Fibroblast of lung (primary cell): ENCODE data around the gene MMP25. TPM values are rescaled to one million over a fixed set of nuclear protein-coding genes. Genes with fewer than 3 reads are reported as not detected.

ENCODE experiments used
- DNase-seq, 2 donors: peaks; one replicate each; pipeline versions ENCODE4 v3.0.0 to v3.0.0-alpha.2; 2010; ENCODE audit warnings: low read depth in 2 of 2
- H2AFZ ChIP-seq: 2 replicates; pipeline ENCODE4 v1.5.1; 2012; ENCODE audit warnings: low read length, control low read depth, inconsistent platforms
- H3K27ac ChIP-seq: 2 replicates; pipeline ENCODE4 v1.5.1; 2011; ENCODE audit warnings: low read length, control low read depth; ENCODE audit not compliant: insufficient read depth
- H3K27me3 ChIP-seq: 2 replicates; pipeline ENCODE4 v1.5.1; 2011; ENCODE audit warnings: mild to moderate bottlenecking, low read length; ENCODE audit not compliant: control insufficient read depth, insufficient read depth
- H3K36me3 ChIP-seq: 2 replicates; pipeline ENCODE4 v1.5.1; 2011; ENCODE audit warnings: low read length; ENCODE audit not compliant: control insufficient read depth, insufficient read depth
- H3K4me1 ChIP-seq: 2 replicates; pipeline ENCODE4 v1.5.1; 2011; ENCODE audit warnings: low read length; ENCODE audit not compliant: control insufficient read depth, insufficient read depth; ENCODE audit errors: extremely low read depth
- H3K4me2 ChIP-seq: 2 replicates; pipeline ENCODE4 v1.5.1; 2011; ENCODE audit warnings: low read length, control low read depth; ENCODE audit not compliant: insufficient read depth; ENCODE audit errors: extremely low read depth
- H3K4me3 ChIP-seq, 4 experiments: fragments of 200-600 bp in 1 of 4; sonication (generic) in 1 of 4; replicated peaks in 1 of 4; 2 replicates each; pipeline ENCODE4 v1.5.1; 2011 to 2016; ENCODE audit warnings: low read length in 4 of 4, low read depth in 3 of 4, mild to moderate bottlenecking in 3 of 4, control low read depth in 2 of 4, inconsistent platforms in 1 of 4, mixed read lengths in 1 of 4; ENCODE audit not compliant: insufficient read depth in 1 of 4; ENCODE audit errors: control extremely low read depth in 1 of 4
- H3K79me2 ChIP-seq: 2 replicates; pipeline ENCODE4 v1.5.1; 2012; ENCODE audit warnings: mild to moderate bottlenecking, low read length, inconsistent platforms; ENCODE audit not compliant: control insufficient read depth, insufficient read depth
- H3K9ac ChIP-seq: 2 replicates; pipeline ENCODE4 v1.5.1; 2011; ENCODE audit warnings: mild to moderate bottlenecking, low read length, control low read depth; ENCODE audit not compliant: insufficient read depth
- H3K9me3 ChIP-seq: 2 replicates; pipeline ENCODE4 v1.5.1; 2012; ENCODE audit warnings: low read depth, low read length; ENCODE audit not compliant: control insufficient read depth, insufficient read depth
- H4K20me1 ChIP-seq: 2 replicates; pipeline ENCODE4 v1.5.1; 2011; ENCODE audit warnings: low read length; ENCODE audit not compliant: control insufficient read depth, insufficient read depth; ENCODE audit errors: extremely low read depth
- CTCF ChIP-seq, 2 donors: IDR thresholded peaks in 1 of 2; conservative IDR thresholded peaks in 1 of 2; 1 replicate in 1 of 2; 2 replicates in 1 of 2; pipeline ENCODE4 v1.5.1; 2011 to 2012; ENCODE audit warnings: low read length in 2 of 2, control low read depth in 1 of 2, inconsistent platforms in 1 of 2, low read depth in 1 of 2, mild to moderate bottlenecking in 1 of 2
- EZH2 ChIP-seq: IDR thresholded peaks from 2 replicates; pipeline ENCODE4 v1.5.1; 2012; ENCODE audit warnings: low read length, control low read depth, mild to moderate bottlenecking; ENCODE audit errors: missing control alignments
- polyA plus RNA-seq, 2 donors: library from polyadenylated mRNA; depleted of rRNA in 1 of 2; stranded (reverse) in 1 of 2; unstranded in 1 of 2; fragments of >200 nt; gene quantifications; 2 replicates each; pipeline ENCODE4 v1.2.1, GENCODE V29; 2011 to 2012; ENCODE audit warnings: missing spikeins in 1 of 2
- total RNA-seq: library from RNA; depleted of rRNA; stranded (reverse); fragments of >200 nt; gene quantifications from 2 replicates; pipeline ENCODE4 v1.2.1, GENCODE V29; 2014

Gene MMP25
- total and polyA plus RNA-seq, 2 donors (not counting 1 experiment from before 2014, with no cell fraction given): 0.03 TPM; not detected in 1

GRCh38 chr16:3046641-3047386 is 453 bp downstream of the MMP25 start:
- TF ChIP-seq EZH2: peak; percentile 95
- TF ChIP-seq CTCF (conservative IDR thresholded peaks at IDR 0.05 in 1 of 2, IDR thresholded peaks at IDR 0.05 in 1 of 2; ENCODE audit: low read depth in 1 of 2, low read length in 2 of 2): no peak
- Histone ChIP-seq H3K9ac (no peak overlapping the region), H3K27me3 (peaks cover 47% of the 10 kb centered on the region), H3K36me3 (no peaks in the 10 kb centered on the region), H4K20me1 (no peaks in the 10 kb centered on the region), H3K4me2 (peak overlapping the region; percentile 5), H3K27ac (no peak overlapping the region), H2AFZ (no peak overlapping the region), H3K4me3 (no peak overlapping the region), H3K79me2 (no peaks in the 10 kb centered on the region), H3K4me1 (no peaks in the 10 kb centered on the region), H3K9me3 (no peaks in the 10 kb centered on the region)
- no peak for DNase-seq

- Histone ChIP-seq H3K27me3 (peaks cover 47% of the 10 kb centered on the region), H3K4me1 (no peaks in the 10 kb centered on the region), H3K9me3 (no peaks in the 10 kb centered on the region)
These were observed 993 bp downstream of the MMP25 start for GRCh38 chr16:3047387-3047720.

GRCh38 chr16:3049921-3050481 is 3.6 kb downstream of the MMP25 start:
- H2AFZ ChIP-seq: no peak overlapping the region
- TF ChIP-seq CTCF (conservative IDR thresholded peaks at IDR 0.05 in 1 of 2, IDR thresholded peaks at IDR 0.05 in 1 of 2; ENCODE audit: low read depth in 1 of 2, low read length in 2 of 2) (no peak), EZH2 (no peak)
- DNase-seq: no peak
- H3K79me2 ChIP-seq: no peaks in the 10 kb centered on the region
- no peaks in the 10 kb centered on the region for H3K36me3 ChIP-seq
- no peak overlapping the region for H3K9ac ChIP-seq
- no peak overlapping the region for H3K4me3 ChIP-seq
- no peak overlapping the region for H3K27ac ChIP-seq
- H3K4me2 ChIP-seq: no peak overlapping the region
- H4K20me1 ChIP-seq: no peaks in the 10 kb centered on the region
- H3K27me3 ChIP-seq: peaks cover 38% of the 10 kb centered on the region
- no peaks in the 10 kb centered on the region for H3K4me1 ChIP-seq
- no peaks in the 10 kb centered on the region for H3K9me3 ChIP-seq

More at GRCh38 chr16:3047387-3047720, 993 bp downstream of the MMP25 start:
- no peak for TF ChIP-seq EZH2
- TF ChIP-seq CTCF (conservative IDR thresholded peaks at IDR 0.05 in 1 of 2, IDR thresholded peaks at IDR 0.05 in 1 of 2; ENCODE audit: low read depth in 1 of 2, low read length in 2 of 2): no peak
- Histone ChIP-seq H3K79me2 (no peaks in the 10 kb centered on the region), H3K36me3 (no peaks in the 10 kb centered on the region), H3K4me2 (no peak overlapping the region), H3K9ac (no peak overlapping the region), H2AFZ (no peak overlapping the region), H3K4me3 (no peak overlapping the region), H3K27ac (no peak overlapping the region), H4K20me1 (no peaks in the 10 kb centered on the region)
- no peak for DNase-seq
